Measurements from ENCODE around the gene DEK.
A peak's percentile ranks its signal among the peaks of the same experiment; 100 is the strongest.

Gene DEK

DNA sequence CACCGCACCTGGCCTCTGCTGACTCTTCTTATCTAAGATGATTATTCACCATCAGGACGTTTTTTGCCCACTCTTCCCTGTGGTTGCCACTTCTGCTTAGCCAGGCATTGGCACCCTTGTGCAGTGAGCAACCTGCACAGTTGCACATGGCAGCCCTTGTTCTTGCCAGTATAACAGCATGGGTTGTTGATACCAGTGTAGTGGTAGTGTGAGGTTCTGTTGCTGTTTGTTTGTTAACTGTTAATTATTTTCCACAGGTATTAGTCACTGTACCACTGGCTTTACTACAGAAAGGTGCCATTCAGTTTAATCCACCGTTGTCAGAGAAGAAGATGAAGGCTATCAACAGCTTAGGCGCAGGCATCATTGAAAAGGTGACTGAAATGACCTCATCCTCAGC lies 52.1 kb downstream of the DEK start:
- H3K27me3 ChIP-seq (ENCODE audit: control insufficient read depth, low read length): no peaks in the 10 kb centered on the region
- no peak for TF ChIP-seq EZH2phosphoT487 (IDR thresholded peaks at IDR 0.05; ENCODE audit: borderline replicate concordance, low read length)
- TF ChIP-seq, protein P1, sequence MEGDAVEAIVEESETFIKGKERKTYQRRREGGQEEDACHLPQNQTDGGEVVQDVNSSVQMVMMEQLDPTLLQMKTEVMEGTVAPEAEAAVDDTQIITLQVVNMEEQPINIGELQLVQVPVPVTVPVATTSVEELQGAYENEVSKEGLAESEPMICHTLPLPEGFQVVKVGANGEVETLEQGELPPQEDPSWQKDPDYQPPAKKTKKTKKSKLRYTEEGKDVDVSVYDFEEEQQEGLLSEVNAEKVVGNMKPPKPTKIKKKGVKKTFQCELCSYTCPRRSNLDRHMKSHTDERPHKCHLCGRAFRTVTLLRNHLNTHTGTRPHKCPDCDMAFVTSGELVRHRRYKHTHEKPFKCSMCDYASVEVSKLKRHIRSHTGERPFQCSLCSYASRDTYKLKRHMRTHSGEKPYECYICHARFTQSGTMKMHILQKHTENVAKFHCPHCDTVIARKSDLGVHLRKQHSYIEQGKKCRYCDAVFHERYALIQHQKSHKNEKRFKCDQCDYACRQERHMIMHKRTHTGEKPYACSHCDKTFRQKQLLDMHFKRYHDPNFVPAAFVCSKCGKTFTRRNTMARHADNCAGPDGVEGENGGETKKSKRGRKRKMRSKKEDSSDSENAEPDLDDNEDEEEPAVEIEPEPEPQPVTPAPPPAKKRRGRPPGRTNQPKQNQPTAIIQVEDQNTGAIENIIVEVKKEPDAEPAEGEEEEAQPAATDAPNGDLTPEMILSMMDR (IDR thresholded peaks at IDR 0.05; ENCODE audit: low read depth, low read length, poor library complexity, severe bottlenecking): no peak
- 0 out of 2 replicates have a peak, but pooled peaks cover 3% of the 10 kb centered on the region for H3K36me3 ChIP-seq (ENCODE audit: control insufficient read depth, low read length)
- no peak overlapping the region for H3K4me3 ChIP-seq (ENCODE audit: low read length)
- H3K9me2 ChIP-seq (replicated peaks; ENCODE audit: control insufficient read depth, low read length): no peaks in the 10 kb centered on the region
- no peak overlapping the region for H3K27ac ChIP-seq (ENCODE audit: low read depth, low read length)
- H3K9me3 ChIP-seq (ENCODE audit: control insufficient read depth, insufficient read depth, low read length): no peaks in the 10 kb centered on the region
- no peak overlapping the region for H3K4me2 ChIP-seq (ENCODE audit: low read length)
- H3K4me1 ChIP-seq (ENCODE audit: control insufficient read depth, low read length): peaks cover 34% of the 10 kb centered on the region
- H3F3A ChIP-seq (ENCODE audit: control insufficient read depth, insufficient read depth): 0 out of 2 replicates have a peak, but pooled peaks cover 3% of the 10 kb centered on the region
- no peaks in the 10 kb centered on the region for H3K79me2 ChIP-seq (ENCODE audit: control insufficient read depth, low read length)
- no peaks in the 10 kb centered on the region for H4K20me1 ChIP-seq (ENCODE audit: control insufficient read depth, insufficient read depth, low read depth, low read length)

DNA sequence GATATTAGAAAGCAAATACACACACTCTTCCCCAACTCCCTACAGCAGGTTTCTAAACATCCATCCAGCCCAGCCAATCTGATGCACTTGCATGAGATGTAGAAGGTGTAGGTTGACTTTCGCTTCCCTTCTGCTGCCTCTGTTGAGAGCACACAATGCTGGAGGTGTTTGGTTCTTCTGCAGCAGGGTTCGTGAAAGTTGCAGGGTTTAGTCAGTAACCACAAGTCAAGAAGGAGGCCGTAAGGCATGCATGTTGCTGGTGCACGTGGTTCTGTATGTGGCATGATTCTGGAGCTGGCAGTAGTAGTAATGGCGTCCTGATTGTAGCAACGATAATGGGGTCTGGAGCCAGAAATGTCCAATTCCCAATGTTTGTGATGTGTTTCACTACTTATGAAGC lies 53.0 kb downstream of the DEK start:
- TF ChIP-seq, protein P1 (IDR thresholded peaks at IDR 0.05; ENCODE audit: low read depth, low read length, poor library complexity, severe bottlenecking): no peak
- no peak for TF ChIP-seq EZH2phosphoT487 (IDR thresholded peaks at IDR 0.05; ENCODE audit: borderline replicate concordance, low read length)
- no peaks in the 10 kb centered on the region for H3K9me2 ChIP-seq (replicated peaks; ENCODE audit: control insufficient read depth, low read length)
- 0 out of 2 replicates have a peak, but pooled peaks cover 1% of the 10 kb centered on the region for H3K36me3 ChIP-seq (ENCODE audit: control insufficient read depth, low read length)
- no peaks in the 10 kb centered on the region for H3K27me3 ChIP-seq (ENCODE audit: control insufficient read depth, low read length)
- no peaks in the 10 kb centered on the region for H3K79me2 ChIP-seq (ENCODE audit: control insufficient read depth, low read length)
- H3K27ac ChIP-seq (ENCODE audit: low read depth, low read length): no peak overlapping the region
- H4K20me1 ChIP-seq (ENCODE audit: control insufficient read depth, insufficient read depth, low read depth, low read length): no peaks in the 10 kb centered on the region
- H3K4me3 ChIP-seq (ENCODE audit: low read length): no peak overlapping the region
- peaks cover 27% of the 10 kb centered on the region for H3K4me1 ChIP-seq (ENCODE audit: control insufficient read depth, low read length)
- H3K4me2 ChIP-seq (ENCODE audit: low read length): peak overlapping the region; percentile 22
- H3K9me3 ChIP-seq (ENCODE audit: control insufficient read depth, insufficient read depth, low read length): no peaks in the 10 kb centered on the region
- 0 out of 2 replicates have a peak, but pooled peaks cover 3% of the 10 kb centered on the region for H3F3A ChIP-seq (ENCODE audit: control insufficient read depth, insufficient read depth)

DNA sequence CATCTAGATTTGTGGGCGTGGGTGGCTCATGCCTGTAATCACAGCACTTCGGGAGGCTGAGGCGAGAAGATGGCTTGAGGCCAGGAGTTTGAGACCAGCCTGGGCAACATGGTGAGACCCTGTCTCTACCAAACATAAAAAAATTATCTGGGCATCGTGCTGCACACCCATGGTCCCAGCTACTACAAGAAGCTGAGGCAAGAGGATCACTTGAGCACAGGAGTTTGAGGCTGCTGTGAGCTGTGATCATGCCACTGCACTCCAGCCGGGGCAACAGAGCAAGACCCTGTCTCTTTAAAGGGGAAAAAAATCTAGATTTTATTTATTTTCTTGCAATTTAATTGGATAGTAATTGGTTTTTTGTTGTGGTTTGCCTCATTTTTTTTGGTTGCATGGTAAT lies 53.6 kb downstream of the DEK start:
- Histone ChIP-seq H3K79me2 (ENCODE audit: control insufficient read depth, low read length) (no peaks in the 10 kb centered on the region), H3K9me2 (replicated peaks; ENCODE audit: control insufficient read depth, low read length) (no peaks in the 10 kb centered on the region), H3K27ac (ENCODE audit: low read depth, low read length) (no peak overlapping the region), H3K36me3 (ENCODE audit: control insufficient read depth, low read length) (no peaks in the 10 kb centered on the region), H3K27me3 (ENCODE audit: control insufficient read depth, low read length) (no peaks in the 10 kb centered on the region), H3K9me3 (ENCODE audit: control insufficient read depth, insufficient read depth, low read length) (no peaks in the 10 kb centered on the region), H3K4me2 (ENCODE audit: low read length) (no peak overlapping the region), H3K4me1 (ENCODE audit: control insufficient read depth, low read length) (peaks cover 21% of the 10 kb centered on the region), H3K4me3 (ENCODE audit: low read length) (no peak overlapping the region), H3F3A (ENCODE audit: control insufficient read depth, insufficient read depth) (0 out of 2 replicates have a peak, but pooled peaks cover 3% of the 10 kb centered on the region), H4K20me1 (ENCODE audit: control insufficient read depth, insufficient read depth, low read depth, low read length) (no peaks in the 10 kb centered on the region)
- TF ChIP-seq, protein P1 (IDR thresholded peaks at IDR 0.05; ENCODE audit: low read depth, low read length, poor library complexity, severe bottlenecking): no peak
- TF ChIP-seq EZH2phosphoT487 (IDR thresholded peaks at IDR 0.05; ENCODE audit: borderline replicate concordance, low read length): no peak

Data from DOHH2 (cell line).